GM18499 (cell line): ENCODE results near the gene HLA-E.
A peak's percentile ranks its signal among the peaks of the same experiment; 100 is the strongest.
"Not testable (repeated sequence)": the region's sequence is repeated elsewhere in the genome, so short reads cannot be mapped to it uniquely, and the experiment has no call there.

Source experiments
- ATAC-seq: cut with Tn5 transposase; IDR thresholded peaks from one replicate; pipeline ENCODE4 v1.9.1; 2021; ENCODE audit warnings: moderate number of reproducible peaks; ENCODE audit not compliant: insufficient read depth, unreplicated experiment

HLA-E gene

GRCh38 chr6:30500421-30501355 lies 11.4 kb downstream of the HLA-E start:
- no peak for ATAC-seq

GRCh38 chr6:30507849-30508827 lies 18.8 kb downstream of the HLA-E start:
- no peak for ATAC-seq

GRCh38 chr6:30508890-30509736 lies 19.8 kb downstream of the HLA-E start:
- ATAC-seq: peak; percentile 40

DNA sequence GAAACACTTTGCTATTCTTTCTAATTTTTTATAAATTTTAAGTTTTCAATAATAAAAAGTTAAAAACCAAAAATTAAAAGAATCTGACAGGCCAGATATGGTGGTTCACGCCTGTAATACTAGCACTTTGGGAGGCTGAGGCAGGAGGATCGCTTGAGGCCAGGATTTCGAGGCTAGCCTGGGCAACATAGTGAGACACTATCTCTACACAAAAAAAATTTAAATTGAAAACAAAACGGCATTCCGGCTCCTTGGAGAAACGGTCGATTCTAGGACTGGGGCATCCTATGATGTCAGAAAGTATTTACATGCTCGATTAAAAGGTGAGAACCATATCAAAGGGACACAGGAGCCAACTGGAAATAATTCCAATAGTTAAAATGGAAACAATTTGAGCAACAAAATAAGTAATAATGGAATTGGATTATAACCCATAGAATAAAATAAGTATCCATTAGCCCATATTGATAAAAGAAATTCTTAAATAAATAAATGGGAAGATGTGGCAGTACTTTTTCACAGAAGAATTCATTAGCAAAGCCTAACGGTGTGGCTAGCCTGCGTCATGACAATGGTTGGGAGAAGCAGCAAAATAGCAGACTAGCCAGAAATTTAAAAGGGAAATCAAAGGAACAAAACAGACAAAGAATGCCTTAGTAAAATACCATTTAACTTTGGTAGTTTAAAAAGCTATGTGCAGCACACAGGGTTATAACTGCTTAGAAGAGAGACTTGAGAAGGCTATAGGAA lies 21.3 kb downstream of the HLA-E start:
- ATAC-seq: no peak

DNA sequence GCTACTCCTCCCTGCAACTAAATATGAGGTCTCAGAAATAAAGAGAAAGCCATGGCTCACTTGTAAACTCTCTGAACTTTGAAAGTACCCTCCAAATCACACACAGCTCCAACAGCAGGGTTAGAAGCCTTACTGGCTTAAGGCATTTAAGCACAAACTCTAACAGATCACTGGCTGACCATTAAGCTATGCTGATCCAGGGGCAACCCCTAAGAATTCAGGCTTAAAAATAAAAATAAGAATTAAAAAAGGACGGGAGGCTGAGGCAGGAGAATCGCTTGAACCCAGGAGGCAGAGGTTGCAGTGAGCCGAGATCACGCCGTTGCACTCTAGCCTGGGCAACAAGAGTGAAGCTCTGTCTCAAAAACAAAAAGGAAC lies 21.8 kb downstream of the HLA-E start:
- ATAC-seq: no peak

GRCh38 chr6:30513451-30513850 lies 24.1 kb downstream of the HLA-E start:
- ATAC-seq: no peak

DNA sequence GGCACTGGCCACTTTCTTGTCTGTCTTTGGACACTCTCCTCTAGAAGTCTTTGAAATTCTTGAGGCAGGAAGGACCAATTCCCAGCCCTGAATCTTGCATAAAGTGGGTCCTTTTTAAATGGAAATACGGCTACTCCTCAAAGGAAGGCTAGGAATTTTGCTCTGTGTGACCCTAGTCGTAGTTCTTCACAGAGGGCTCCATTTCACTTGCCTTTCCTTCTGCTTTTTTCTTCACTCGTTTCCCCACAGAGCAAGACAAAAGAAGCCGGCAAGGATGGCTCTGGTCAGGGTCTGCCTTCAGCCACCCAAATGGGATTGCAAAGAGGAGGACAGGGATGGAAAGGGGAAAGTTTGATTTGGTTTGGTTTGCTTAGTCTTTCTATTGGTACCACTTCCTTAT lies 25.8 kb downstream of the HLA-E start:
- no peak for ATAC-seq

GRCh38 chr6:30515944-30516753 lies 26.8 kb downstream of the HLA-E start:
- ATAC-seq: no peak

DNA sequence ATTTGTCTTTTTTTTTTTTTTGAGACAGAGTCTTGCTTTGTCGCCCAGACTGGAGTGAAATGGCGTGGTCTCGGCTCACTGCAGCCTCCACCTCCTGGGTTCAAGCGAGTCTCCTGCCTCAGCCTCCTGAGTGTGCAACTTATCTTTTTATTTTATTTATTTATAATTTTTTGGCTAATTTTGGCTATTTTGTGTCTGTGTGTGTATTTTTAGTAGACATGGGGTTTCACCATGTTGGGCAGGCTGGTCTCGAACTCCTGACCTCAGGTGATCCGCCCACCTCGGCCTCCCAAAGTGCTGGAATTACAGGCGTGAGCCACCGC lies 27.4 kb downstream of the HLA-E start:
- ATAC-seq: not testable (repeated sequence)

DNA sequence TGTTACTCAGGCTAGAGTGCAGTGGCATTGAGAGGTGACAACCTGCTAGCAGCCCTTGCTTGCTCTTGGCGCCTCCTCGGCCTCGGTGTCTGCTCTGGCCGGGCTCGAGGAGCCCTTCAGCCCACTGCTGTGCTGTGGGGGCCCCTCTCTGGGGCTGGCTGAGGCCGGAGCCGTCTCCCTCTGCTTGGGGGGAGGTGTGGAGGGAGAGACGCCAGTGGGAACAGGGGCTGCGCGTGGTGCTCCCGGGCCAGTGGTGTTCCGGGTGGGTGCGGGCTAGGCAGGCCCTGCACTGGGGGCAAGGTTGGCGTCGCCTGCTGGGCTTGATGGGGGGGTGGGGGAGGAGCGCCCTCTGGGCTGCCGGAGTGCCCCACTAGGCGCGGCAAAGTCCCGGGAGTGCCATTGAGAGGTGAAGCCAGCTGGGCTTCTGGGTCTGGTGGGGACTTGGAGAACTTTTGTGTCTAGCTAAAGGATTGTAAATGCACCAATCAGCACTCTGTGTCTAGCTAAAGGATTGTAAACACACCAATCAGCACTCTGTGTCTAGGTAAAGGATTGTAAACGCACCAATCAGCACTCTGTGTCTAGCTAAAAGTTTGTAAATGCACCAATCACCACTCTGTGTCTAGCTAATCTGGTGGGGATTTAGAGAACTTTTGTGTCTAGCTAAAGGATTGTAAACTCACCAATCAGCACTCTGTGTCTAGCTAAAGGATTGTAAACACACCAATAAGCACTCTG lies 28.6 kb downstream of the HLA-E start:
- ATAC-seq: not testable (repeated sequence)

DNA sequence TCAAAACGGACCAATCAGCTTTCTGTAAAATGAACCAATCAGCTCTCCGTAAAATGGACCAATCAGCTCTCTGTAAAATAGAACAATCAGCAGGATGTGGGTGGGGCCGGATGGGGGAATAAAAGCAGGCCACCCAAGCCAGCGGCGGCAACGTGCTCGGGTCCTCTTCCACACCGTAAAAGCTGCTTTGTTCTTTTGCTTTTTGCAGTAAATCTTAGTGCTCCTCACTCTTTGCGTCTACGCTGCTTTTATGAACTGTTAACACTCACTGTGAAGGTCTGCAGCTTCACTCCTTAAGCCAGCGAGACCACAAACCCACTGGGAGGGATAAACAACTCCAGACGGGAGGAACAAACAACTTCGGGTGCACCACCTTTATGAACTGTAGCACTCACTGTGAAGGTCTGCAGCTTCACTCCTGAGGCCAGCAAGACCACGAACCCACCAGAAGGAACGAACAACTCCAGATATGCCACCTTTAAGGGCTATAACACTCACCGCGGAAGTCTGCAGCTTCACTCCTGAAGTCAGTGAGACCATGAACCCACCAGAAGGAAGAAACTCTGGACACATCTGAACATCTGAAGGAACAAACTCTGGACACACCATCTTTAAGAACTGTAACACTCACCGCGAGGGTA lies 29.3 kb downstream of the HLA-E start:
- not testable (repeated sequence) for ATAC-seq

- no peak for ATAC-seq
Observed at GRCh38 chr6:30520522-30520921, 31.2 kb downstream of the HLA-E start.

- not testable (repeated sequence) for ATAC-seq
Observed at GRCh38 chr6:30521082-30521481, 31.8 kb downstream of the HLA-E start.

GRCh38 chr6:30521952-30522351 lies 32.6 kb downstream of the HLA-E start:
- ATAC-seq: not testable (repeated sequence)

GRCh38 chr6:30526444-30526843 lies 37.1 kb downstream of the HLA-E start:
- not testable (repeated sequence) for ATAC-seq

DNA sequence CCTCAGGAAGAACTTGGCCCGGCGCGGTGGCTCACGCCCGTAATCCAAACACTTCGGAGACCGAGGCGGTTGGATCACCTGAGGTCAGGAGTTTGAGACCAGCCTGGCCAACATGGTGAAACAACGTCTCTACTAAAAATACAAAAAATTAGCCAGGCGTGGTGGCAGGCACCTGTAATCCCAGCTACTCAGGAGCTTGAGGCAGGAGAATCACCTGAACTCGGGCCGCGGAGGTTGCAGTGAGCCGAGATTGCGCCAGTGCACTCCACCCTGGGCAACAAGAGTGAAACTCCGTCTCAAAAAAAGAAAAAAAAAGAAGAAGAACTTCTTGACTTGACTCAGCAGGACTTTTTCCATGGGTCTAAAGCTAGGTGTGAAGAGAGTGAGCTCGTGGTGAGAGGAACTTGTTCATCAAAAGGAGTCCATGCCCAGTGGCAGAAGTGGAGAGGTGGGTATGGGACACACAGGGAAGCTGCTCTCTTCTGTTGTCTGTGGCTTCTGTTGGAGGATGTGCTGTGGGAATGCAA lies 40.1 kb downstream of the HLA-E start:
- not testable (repeated sequence) for ATAC-seq

DNA sequence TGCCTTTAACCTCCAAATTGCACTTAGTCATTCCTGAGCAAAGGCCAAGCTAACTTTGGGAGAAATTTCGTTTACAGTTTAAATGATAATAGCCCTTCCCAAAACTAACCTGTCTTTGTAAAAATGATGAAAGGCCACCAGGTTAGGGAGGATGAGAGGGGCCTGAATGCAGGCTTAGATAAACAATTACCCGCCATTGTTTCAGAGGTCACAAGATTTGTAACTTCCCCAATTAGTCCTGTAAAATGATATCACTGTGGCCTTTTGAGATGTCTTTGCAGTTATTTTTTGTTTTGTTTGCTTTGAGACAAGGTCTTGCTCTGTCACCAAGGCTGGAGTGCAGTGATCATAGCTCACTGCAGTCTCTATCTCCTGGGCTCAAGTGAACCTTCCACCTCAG lies 40.7 kb downstream of the HLA-E start:
- ATAC-seq: no peak
